GM23338 (cell line): ENCODE measurements around the gene DCT. TPM values are rescaled to one million over a fixed set of nuclear protein-coding genes. Genes with fewer than 3 reads are reported as not detected.

Experiments
- ATAC-seq: fragments of 200-7000 bp; cut with Tn5 transposase; 3 replicates; pipeline ENCODE4 v1.9.1; 2020
- DNase-seq: peaks from one replicate; pipeline ENCODE4 v3.0.0-alpha.2; 2015; ENCODE audit warnings: low spot score
- H2AFZ ChIP-seq: fragments of 200-600 bp; sonication (generic); 2 replicates; pipeline ENCODE4 v1.8.0; 2016; ENCODE audit warnings: antibody characterized with exemption, mild to moderate bottlenecking, moderate library complexity
- H3F3A ChIP-seq: fragments of 200-600 bp; sonication (generic); replicated peaks from 2 replicates; pipeline ENCODE4 v1.8.0; 2017; ENCODE audit warnings: antibody characterized with exemption, mixed run types, low read depth
- H3K27ac ChIP-seq: fragments of 200-600 bp; sonication (generic); 2 replicates; pipeline ENCODE4 v1.6.1; 2016; ENCODE audit warnings: low read depth
- H3K27me3 ChIP-seq: fragments of 200-600 bp; sonication (generic); 2 replicates; pipeline ENCODE4 v1.8.0; 2016; ENCODE audit warnings: mild to moderate bottlenecking, mixed run types, moderate library complexity; ENCODE audit not compliant: insufficient read depth
- H3K36me3 ChIP-seq: fragments of 200-600 bp; sonication (generic); 2 replicates; pipeline ENCODE4 v1.8.0; 2016; ENCODE audit warnings: mild to moderate bottlenecking; ENCODE audit not compliant: insufficient read depth
- H3K4me1 ChIP-seq: fragments of 200-600 bp; sonication (generic); 2 replicates; pipeline ENCODE4 v1.8.0; 2016; ENCODE audit warnings: mild to moderate bottlenecking, moderate library complexity; ENCODE audit not compliant: insufficient read depth
- H3K4me2 ChIP-seq: fragments of 200-600 bp; sonication (generic); 2 replicates; pipeline ENCODE4 v1.7.1; 2017; ENCODE audit warnings: mixed run types
- H3K4me3 ChIP-seq: fragments of 200-600 bp; sonication (generic); 2 replicates; pipeline ENCODE4 v1.6.1; 2016; ENCODE audit warnings: mixed run types
- H3K79me2 ChIP-seq: fragments of 200-600 bp; sonication (generic); replicated peaks from 2 replicates; pipeline ENCODE4 v1.8.0; 2017; ENCODE audit warnings: mild to moderate bottlenecking; ENCODE audit not compliant: insufficient read depth
- H3K9me2 ChIP-seq: fragments of 200-600 bp; sonication (generic); 2 replicates; pipeline ENCODE4 v1.8.0; 2017; ENCODE audit not compliant: insufficient read depth
- H4K20me1 ChIP-seq: fragments of 200-600 bp; sonication (generic); replicated peaks from 2 replicates; pipeline ENCODE4 v1.8.0; 2017; ENCODE audit warnings: mild to moderate bottlenecking; ENCODE audit not compliant: insufficient read depth
- H3K27ac Mint-ChIP-seq: 2 replicates; pipeline ENCODE4 v1.8.0; 2020; ENCODE audit warnings: inconsistent platforms, mild to moderate bottlenecking, moderate library complexity, mixed read lengths
- H3K27me3 Mint-ChIP-seq: 3 replicates; pipeline ENCODE4 v1.8.0; 2022; ENCODE audit warnings: low read depth, mild to moderate bottlenecking, moderate library complexity, mixed read lengths, inconsistent platforms; ENCODE audit not compliant: insufficient read depth, poor library complexity
- H3K36me3 Mint-ChIP-seq: 3 replicates; pipeline ENCODE4 v1.8.0; 2021; ENCODE audit warnings: low read depth, mild to moderate bottlenecking, inconsistent platforms, moderate library complexity, mixed read lengths
- H3K4me1 Mint-ChIP-seq: 3 replicates; pipeline ENCODE4 v1.8.0; 2020; ENCODE audit warnings: mild to moderate bottlenecking, inconsistent platforms, mixed read lengths
- H3K4me3 Mint-ChIP-seq: 3 replicates; pipeline ENCODE4 v1.8.0; 2021; ENCODE audit warnings: moderate library complexity, mild to moderate bottlenecking, inconsistent platforms, mixed read lengths
- H3K9me3 Mint-ChIP-seq: 3 replicates; pipeline ENCODE4 v1.8.0; 2020; ENCODE audit warnings: moderate library complexity, mild to moderate bottlenecking, inconsistent platforms, mixed read lengths
- CTCF ChIP-seq, 2 experiments: fragments of 200-600 bp in 1 of 2; sonication (generic) in 1 of 2; conservative IDR thresholded peaks; 2 replicates each; pipeline versions ENCODE4 v1.5.1 to v1.6.1; 2016 to 2017; ENCODE audit warnings: antibody characterized with exemption in 2 of 2, low read depth in 2 of 2, mild to moderate bottlenecking in 2 of 2, moderate library complexity in 1 of 2
- ETS1 ChIP-seq: IDR thresholded peaks from 2 replicates; pipeline ENCODE4 v1.6.1; 2016; ENCODE audit warnings: antibody characterized with exemption
- EZH2 ChIP-seq: fragments of 200-600 bp; sonication (generic); IDR thresholded peaks from one replicate; pipeline ENCODE4 v1.8.0; 2017; ENCODE audit warnings: antibody characterized with exemption, mild to moderate bottlenecking, low read depth; ENCODE audit not compliant: unreplicated experiment
- JUNB ChIP-seq: IDR thresholded peaks from one replicate; pipeline ENCODE4 v1.6.1; 2016; ENCODE audit warnings: antibody characterized with exemption; ENCODE audit not compliant: unreplicated experiment
- REST ChIP-seq: IDR thresholded peaks from one replicate; pipeline ENCODE4 v1.6.1; 2018; ENCODE audit warnings: antibody characterized with exemption; ENCODE audit not compliant: unreplicated experiment
- ZNF114 ChIP-seq: fragments of 250-450 bp; sonication (Bioruptor Pico); IDR thresholded peaks from 2 replicates; pipeline ENCODE4 v1.5.0; 2020; ENCODE audit warnings: mild to moderate bottlenecking, moderate library complexity
- ZNF331 ChIP-seq: fragments of 250-450 bp; sonication (Bioruptor Pico); IDR thresholded peaks from 2 replicates; pipeline ENCODE4 v1.5.0; 2020; ENCODE audit warnings: low read depth, mild to moderate bottlenecking, moderate library complexity
- polyA plus RNA-seq: library from polyadenylated mRNA; unstranded; fragments of >200 nt; fragmentation: Nextera tagmentation; extraction: Ambion mirVana; gene quantifications from 2 replicates; pipeline ENCODE4 v1.2.1, GENCODE V29; 2016
- total RNA-seq: library from RNA; depleted of rRNA; stranded (reverse); fragments of >200 nt; shearing (Covaris generic); gene quantifications from 2 replicates; pipeline ENCODE4 v1.2.3, GENCODE V29; 2014
- TF ChIP-seq, protein P1 (sequence below): fragments of 250-450 bp; sonication (Bioruptor Pico); IDR thresholded peaks from 2 replicates; pipeline ENCODE4 v1.5.0; 2020; ENCODE audit warnings: mild to moderate bottlenecking, moderate library complexity

DCT gene
- total and polyA plus RNA-seq, 2 experiments from 2014 or later: 0.14 TPM; not detected in 1

DNA sequence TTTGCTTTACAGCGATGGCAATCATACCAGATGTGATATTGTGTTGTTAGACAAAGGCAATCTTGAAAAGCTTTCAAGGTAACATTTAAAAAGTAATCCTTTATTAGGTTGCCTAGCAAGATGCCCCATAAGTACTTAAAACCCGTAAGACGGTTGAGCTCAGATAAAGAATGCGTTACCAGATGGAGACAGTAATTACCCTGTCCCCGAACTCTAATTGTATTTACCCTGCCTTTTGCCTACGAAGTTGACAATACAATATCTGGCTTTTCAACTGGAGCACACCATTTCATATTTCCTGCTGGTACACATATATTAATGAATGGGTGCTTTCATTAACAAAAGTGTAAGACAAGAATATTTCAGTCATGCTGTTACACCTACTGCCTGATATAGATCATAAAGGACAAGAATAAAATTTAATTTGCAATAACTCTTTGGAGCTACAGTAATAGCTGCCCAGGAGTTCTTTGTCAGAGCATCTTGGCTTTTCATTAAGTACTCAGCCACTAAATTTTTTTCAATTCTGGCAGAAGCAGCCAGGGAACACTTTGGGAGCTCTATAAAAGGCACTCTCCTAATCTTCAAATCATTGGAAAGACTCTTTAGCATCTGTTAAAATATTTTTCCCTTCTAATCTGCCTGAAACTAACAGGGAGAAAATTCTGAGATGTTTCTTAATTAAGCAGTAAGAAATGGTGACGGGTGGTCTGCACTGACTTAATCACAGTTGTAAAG lies 63.8 kb downstream of the DCT start:
- H3K4me2 ChIP-seq: no peak overlapping the region
- H3K4me1 ChIP-seq: peaks cover 13% of the 10 kb centered on the region
- ATAC-seq (no peak), DNase-seq (no peak)
- Mint-ChIP-seq H3K4me1 (peaks cover 11% of the 10 kb centered on the region), H3K27ac (peak overlapping the region; percentile 37; the same call in 1 of the 2 replicates), H3K4me3 (no peak overlapping the region), H3K27me3 (no peaks in the 10 kb centered on the region), H3K36me3 (peaks cover 4% of the 10 kb centered on the region; the same call in 2 of the 3 replicates), H3K9me3 (peaks cover 12% of the 10 kb centered on the region; the same call in 2 of the 3 replicates)
- no peaks in the 10 kb centered on the region for H3K36me3 ChIP-seq
- no peaks in the 10 kb centered on the region for H4K20me1 ChIP-seq
- H2AFZ ChIP-seq: peak overlapping the region; percentile 4; the same call in 1 of the 2 replicates
- H3K27me3 ChIP-seq: no peaks in the 10 kb centered on the region
- H3K79me2 ChIP-seq: no peaks in the 10 kb centered on the region
- H3K4me3 ChIP-seq: no peak overlapping the region
- TF ChIP-seq REST (no peak), CTCF (conservative IDR thresholded peaks at IDR 0.05; ENCODE audit: low read depth in 2 of 2) (no peak), ZNF114 (CRISPR knock-in tag) (no peak), JUNB (no peak), EZH2 (no peak)
- no peaks in the 10 kb centered on the region for H3F3A ChIP-seq
- H3K27ac ChIP-seq: no peak overlapping the region
- no peaks in the 10 kb centered on the region for H3K9me2 ChIP-seq

DNA sequence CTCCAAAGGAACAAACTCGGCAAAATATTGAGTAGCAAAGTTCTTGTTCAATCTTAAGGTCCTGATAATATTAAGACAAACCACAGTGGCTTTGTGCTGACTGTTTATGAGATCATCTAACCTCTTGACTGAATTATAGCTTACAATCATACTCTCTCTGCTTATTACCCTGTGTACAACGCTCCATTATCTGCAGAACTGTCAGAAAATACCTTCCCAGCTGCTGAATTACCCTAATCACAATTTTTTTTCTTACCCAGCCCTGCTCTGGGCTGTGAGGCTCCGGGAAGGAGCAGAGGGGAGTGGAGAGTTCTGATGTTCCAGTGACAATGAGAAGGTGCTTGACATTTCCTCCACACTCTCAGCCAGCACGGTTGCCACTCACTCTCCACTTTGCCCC lies 64.8 kb downstream of the DCT start:
- Histone ChIP-seq H2AFZ (no peak overlapping the region), H3K27ac (no peak overlapping the region), H3F3A (no peaks in the 10 kb centered on the region), H3K27me3 (no peaks in the 10 kb centered on the region), H3K4me1 (peaks cover 4% of the 10 kb centered on the region), H4K20me1 (no peaks in the 10 kb centered on the region), H3K4me3 (no peak overlapping the region), H3K79me2 (no peaks in the 10 kb centered on the region), H3K4me2 (no peak overlapping the region), H3K36me3 (no peaks in the 10 kb centered on the region), H3K9me2 (no peaks in the 10 kb centered on the region)
- Mint-ChIP-seq H3K4me1 (peaks cover 4% of the 10 kb centered on the region), H3K27me3 (no peaks in the 10 kb centered on the region), H3K4me3 (no peak overlapping the region), H3K27ac (no peak overlapping the region), H3K36me3 (no peaks in the 10 kb centered on the region; the same call in 2 of the 3 replicates), H3K9me3 (peaks cover 7% of the 10 kb centered on the region; the same call in 1 of the 3 replicates)
- DNase-seq (no peak), ATAC-seq (no peak)
- TF ChIP-seq JUNB (no peak), ZNF331 (CRISPR knock-in tag) (no peak), ETS1 (no peak)
- TF ChIP-seq, protein P1, sequence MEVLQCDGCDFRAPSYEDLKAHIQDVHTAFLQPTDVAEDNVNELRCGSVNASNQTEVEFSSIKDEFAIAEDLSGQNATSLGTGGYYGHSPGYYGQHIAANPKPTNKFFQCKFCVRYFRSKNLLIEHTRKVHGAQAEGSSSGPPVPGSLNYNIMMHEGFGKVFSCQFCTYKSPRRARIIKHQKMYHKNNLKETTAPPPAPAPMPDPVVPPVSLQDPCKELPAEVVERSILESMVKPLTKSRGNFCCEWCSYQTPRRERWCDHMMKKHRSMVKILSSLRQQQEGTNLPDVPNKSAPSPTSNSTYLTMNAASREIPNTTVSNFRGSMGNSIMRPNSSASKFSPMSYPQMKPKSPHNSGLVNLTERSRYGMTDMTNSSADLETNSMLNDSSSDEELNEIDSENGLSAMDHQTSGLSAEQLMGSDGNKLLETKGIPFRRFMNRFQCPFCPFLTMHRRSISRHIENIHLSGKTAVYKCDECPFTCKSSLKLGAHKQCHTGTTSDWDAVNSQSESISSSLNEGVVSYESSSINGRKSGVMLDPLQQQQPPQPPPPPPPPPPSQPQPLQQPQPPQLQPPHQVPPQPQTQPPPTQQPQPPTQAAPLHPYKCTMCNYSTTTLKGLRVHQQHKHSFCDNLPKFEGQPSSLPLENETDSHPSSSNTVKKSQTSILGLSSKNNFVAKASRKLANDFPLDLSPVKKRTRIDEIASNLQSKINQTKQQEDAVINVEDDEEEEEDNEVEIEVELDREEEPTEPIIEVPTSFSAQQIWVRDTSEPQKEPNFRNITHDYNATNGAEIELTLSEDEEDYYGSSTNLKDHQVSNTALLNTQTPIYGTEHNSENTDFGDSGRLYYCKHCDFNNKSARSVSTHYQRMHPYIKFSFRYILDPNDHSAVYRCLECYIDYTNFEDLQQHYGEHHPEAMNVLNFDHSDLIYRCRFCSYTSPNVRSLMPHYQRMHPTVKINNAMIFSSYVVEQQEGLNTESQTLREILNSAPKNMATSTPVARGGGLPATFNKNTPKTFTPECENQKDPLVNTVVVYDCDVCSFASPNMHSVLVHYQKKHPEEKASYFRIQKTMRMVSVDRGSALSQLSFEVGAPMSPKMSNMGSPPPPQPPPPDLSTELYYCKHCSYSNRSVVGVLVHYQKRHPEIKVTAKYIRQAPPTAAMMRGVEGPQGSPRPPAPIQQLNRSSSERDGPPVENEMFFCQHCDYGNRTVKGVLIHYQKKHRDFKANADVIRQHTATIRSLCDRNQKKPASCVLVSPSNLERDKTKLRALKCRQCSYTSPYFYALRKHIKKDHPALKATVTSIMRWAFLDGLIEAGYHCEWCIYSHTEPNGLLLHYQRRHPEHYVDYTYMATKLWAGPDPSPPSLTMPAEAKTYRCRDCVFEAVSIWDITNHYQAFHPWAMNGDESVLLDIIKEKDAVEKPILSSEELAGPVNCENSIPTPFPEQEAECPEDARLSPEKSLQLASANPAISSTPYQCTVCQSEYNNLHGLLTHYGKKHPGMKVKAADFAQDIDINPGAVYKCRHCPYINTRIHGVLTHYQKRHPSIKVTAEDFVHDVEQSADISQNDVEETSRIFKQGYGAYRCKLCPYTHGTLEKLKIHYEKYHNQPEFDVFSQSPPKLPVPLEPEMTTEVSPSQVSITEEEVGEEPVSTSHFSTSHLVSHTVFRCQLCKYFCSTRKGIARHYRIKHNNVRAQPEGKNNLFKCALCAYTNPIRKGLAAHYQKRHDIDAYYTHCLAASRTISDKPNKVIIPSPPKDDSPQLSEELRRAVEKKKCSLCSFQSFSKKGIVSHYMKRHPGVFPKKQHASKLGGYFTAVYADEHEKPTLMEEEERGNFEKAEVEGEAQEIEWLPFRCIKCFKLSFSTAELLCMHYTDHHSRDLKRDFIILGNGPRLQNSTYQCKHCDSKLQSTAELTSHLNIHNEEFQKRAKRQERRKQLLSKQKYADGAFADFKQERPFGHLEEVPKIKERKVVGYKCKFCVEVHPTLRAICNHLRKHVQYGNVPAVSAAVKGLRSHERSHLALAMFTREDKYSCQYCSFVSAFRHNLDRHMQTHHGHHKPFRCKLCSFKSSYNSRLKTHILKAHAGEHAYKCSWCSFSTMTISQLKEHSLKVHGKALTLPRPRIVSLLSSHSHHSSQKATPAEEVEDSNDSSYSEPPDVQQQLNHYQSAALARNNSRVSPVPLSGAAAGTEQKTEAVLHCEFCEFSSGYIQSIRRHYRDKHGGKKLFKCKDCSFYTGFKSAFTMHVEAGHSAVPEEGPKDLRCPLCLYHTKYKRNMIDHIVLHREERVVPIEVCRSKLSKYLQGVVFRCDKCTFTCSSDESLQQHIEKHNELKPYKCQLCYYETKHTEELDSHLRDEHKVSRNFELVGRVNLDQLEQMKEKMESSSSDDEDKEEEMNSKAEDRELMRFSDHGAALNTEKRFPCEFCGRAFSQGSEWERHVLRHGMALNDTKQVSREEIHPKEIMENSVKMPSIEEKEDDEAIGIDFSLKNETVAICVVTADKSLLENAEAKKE (CRISPR knock-in tag): no peak
